SK-N-MC (cell line): ENCODE data around the gene GDF9.

Experiments used
- DNase-seq: peaks from one replicate; pipeline ENCODE4 v3.0.0-alpha.2; 2011; ENCODE audit warnings: low read depth, low spot score
- H3K27ac ChIP-seq: fragments of 200-600 bp; sonication (generic); 2 replicates; pipeline ENCODE4 v1.5.1; 2016; ENCODE audit warnings: mixed run types
- H3K36me3 ChIP-seq: fragments of 200-600 bp; sonication (generic); 2 replicates; pipeline ENCODE4 v1.6.1; 2017; ENCODE audit warnings: antibody characterized with exemption, low read length, mixed read lengths; ENCODE audit not compliant: insufficient read depth
- H3K4me3 ChIP-seq: fragments of 200-600 bp; sonication (generic); 2 replicates; pipeline ENCODE4 v1.5.1; 2016
- H3K9ac ChIP-seq: fragments of 200-600 bp; sonication (generic); 2 replicates; pipeline ENCODE4 v1.8.0; 2017; ENCODE audit warnings: mixed run types, mixed read lengths; ENCODE audit not compliant: insufficient read length
- H3K9me3 ChIP-seq: fragments of 200-600 bp; sonication (generic); 2 replicates; pipeline ENCODE4 v1.6.1; 2017; ENCODE audit warnings: low read depth, mild to moderate bottlenecking, antibody characterized with exemption, low read length, moderate library complexity, mixed read lengths
- EZH2 ChIP-seq: fragments of 200-600 bp; sonication (generic); IDR thresholded peaks from one replicate; pipeline ENCODE4 v1.6.1; 2017; ENCODE audit warnings: antibody characterized with exemption
- FOXP2 ChIP-seq: optimal IDR thresholded peaks from 2 replicates; pipeline ENCODE3; 2011; ENCODE audit warnings: mild to moderate bottlenecking, moderate library complexity; ENCODE audit not compliant: insufficient read depth; ENCODE audit errors: extremely low read length, control extremely low read depth
- POLR2AphosphoS5 ChIP-seq: IDR thresholded peaks from 2 replicates; pipeline ENCODE4 v1.6.1; 2012; ENCODE audit warnings: mild to moderate bottlenecking, low read depth, low read length, borderline replicate concordance

Gene GDF9

DNA sequence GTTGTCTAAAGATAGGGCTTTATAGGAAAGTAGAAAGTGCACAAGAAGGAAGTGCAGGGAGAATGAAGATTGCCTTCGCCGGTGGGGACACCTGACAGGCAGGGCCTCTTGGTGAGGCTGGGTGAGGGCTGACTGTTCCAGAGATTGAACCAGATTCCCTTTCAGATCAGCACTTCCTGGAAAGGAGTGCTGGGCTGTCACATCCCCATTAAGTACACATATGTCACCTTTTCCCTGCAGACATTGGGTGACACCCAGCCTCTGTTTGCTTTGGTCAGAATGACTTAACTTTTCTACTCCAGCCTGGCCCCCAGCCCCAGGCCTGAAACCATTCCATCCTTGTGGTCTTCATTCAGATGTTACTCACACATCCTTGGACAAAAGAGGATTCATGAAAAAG lies 28.4 kb downstream of the GDF9 start:
- TF ChIP-seq EZH2 (no peak), POLR2AphosphoS5 (no peak), FOXP2 (no peak)
- Histone ChIP-seq H3K36me3 (no peaks in the 10 kb centered on the region), H3K27ac (no peak overlapping the region)

GRCh38 chr5:132836852-132837251 lies 29.4 kb downstream of the GDF9 start:
- DNase-seq = no peak
- H3K27ac ChIP-seq = no peak overlapping the region
- no peaks in the 10 kb centered on the region for H3K36me3 ChIP-seq
- TF ChIP-seq POLR2AphosphoS5 (no peak), FOXP2 (no peak), EZH2 (no peak)
- no peak overlapping the region for H3K9ac ChIP-seq
- H3K9me3 ChIP-seq = no peaks in the 10 kb centered on the region
- no peak overlapping the region for H3K4me3 ChIP-seq

More for the DNA sequence above, 28.4 kb downstream of the GDF9 start:
- H3K4me3 ChIP-seq = no peak overlapping the region
- no peaks in the 10 kb centered on the region for H3K9me3 ChIP-seq
- DNase-seq = no peak
- no peak overlapping the region for H3K9ac ChIP-seq

- DNase-seq = no peak
- no peak overlapping the region for H3K9ac ChIP-seq
- H3K36me3 ChIP-seq = no peaks in the 10 kb centered on the region
- no peaks in the 10 kb centered on the region for H3K9me3 ChIP-seq
- no peak overlapping the region for H3K27ac ChIP-seq
- H3K4me3 ChIP-seq = no peak overlapping the region
- TF ChIP-seq POLR2AphosphoS5 (no peak), EZH2 (no peak), FOXP2 (no peak)
Measured at GRCh38 chr5:132834057-132834456, 32.2 kb downstream of the GDF9 start.

DNA sequence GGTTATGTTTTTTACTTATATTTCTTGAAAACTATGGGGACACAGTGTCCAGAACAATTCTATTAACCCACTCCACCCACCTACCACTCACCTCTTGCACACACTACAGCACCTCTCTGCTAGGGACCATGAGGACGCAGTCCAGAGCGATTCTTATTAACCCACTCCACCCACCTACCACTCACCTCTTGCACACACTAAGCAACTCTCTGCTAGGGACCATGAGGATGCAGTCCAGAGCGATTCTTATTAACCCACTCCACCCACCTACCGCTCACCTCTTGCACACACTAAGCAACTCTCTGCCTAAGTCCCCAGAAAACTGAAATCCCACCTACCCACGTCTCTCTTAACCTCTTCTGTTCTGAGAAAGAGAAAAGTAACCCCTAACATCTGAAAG lies 33.7 kb downstream of the GDF9 start:
- no peak overlapping the region for H3K9ac ChIP-seq
- H3K27ac ChIP-seq = no peak overlapping the region
- TF ChIP-seq EZH2 = no peak
- TF ChIP-seq POLR2AphosphoS5 = no peak
- TF ChIP-seq FOXP2 = no peak
- no peak for DNase-seq
- H3K36me3 ChIP-seq = no peaks in the 10 kb centered on the region
- H3K4me3 ChIP-seq = no peak overlapping the region
- H3K9me3 ChIP-seq = no peaks in the 10 kb centered on the region

DNA sequence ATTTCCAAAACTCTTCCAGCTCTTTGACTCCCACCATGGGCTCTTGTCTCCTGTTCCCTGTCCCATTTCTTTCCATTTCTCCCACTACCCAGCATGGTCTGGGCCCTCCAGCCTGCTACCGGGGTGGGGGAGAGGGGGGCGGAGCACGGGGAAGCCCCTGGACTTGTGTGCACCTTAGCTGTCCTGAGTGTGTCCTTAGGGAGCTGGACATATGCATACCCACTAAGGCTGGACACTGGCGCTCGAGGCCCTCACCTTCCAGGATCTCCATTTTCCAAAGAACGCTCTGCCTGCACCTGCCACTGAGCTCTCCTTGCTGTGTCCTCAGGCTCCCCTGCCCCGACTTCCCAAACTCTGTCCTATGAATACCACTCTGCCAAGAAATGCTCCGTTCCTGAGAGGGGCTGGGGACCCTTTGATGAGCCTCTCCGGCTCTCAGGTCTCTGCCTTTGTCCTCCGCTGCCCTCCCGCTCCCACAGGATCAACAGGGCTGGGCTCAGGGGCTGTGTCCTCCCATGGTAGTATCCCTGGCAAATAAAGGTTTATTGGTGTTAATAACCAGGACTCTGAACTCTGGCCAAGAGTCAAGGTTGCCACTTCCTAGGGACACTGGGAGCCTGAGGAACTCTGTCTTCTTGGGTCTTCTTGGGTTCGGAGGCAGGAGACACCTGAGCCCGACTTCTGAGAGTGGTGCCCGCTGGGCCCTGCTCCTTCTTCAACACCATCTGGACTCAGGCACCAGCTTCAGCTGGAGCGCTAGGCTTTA lies 35.0 kb downstream of the GDF9 start:
- Histone ChIP-seq H3K9ac (no peak overlapping the region), H3K27ac (no peak overlapping the region), H3K36me3 (no peaks in the 10 kb centered on the region), H3K4me3 (no peak overlapping the region), H3K9me3 (no peaks in the 10 kb centered on the region)
- DNase-seq = no peak
- no peak for TF ChIP-seq FOXP2

DNA sequence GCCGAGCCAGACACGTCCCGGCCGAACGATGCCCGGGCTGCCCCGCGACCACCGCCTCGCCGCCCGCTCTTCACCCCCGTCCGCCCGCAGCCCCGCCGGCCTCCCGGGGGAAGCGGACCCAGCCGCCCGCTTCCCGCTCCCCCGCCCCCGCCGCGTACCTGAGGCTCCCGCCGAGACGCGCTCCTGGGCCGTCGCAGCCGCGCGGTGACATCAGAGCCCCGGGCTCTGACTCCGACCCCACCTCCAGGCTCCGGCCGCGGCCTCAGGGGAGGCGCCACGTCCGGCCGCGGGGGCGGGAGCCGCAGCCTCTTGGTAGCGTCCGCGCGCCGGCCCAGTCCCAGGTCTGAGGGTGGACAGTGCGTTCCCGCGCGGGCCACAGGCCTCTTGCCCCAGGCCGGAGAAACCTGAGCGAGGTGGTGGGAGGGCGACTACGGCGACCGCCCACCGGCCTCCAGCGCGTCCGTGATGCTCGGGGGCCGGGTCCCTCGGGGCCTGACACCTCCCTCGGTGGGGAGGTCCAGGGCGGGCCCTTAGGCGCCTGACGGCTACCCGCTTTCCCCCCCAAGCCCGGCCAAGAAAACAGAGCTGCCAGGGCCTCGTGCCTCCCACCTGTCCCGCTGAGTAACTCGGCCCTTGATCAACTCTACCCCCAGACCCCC lies 35.7 kb downstream of the GDF9 start, which contains the start of gene SHROOM1:
TSS of gene SHROOM1 (minus strand) at position 212 of the 659 bp plus-strand sequence. CDS start 4,507 bp downstream, outside the sequence.
- H3K9ac ChIP-seq = peak within 1 kb of the TSS; percentile 69
- no peak for TF ChIP-seq EZH2
- no peak for TF ChIP-seq FOXP2
- no peak for TF ChIP-seq POLR2AphosphoS5
- peak within 1 kb of the TSS; percentile 85 for H3K4me3 ChIP-seq
- H3K36me3 ChIP-seq = no peaks in the 10 kb centered on the region
- DNase-seq = no peak
- no peak within 1 kb of the TSS for H3K27ac ChIP-seq
- H3K9me3 ChIP-seq = no peaks in the 10 kb centered on the region

DNA sequence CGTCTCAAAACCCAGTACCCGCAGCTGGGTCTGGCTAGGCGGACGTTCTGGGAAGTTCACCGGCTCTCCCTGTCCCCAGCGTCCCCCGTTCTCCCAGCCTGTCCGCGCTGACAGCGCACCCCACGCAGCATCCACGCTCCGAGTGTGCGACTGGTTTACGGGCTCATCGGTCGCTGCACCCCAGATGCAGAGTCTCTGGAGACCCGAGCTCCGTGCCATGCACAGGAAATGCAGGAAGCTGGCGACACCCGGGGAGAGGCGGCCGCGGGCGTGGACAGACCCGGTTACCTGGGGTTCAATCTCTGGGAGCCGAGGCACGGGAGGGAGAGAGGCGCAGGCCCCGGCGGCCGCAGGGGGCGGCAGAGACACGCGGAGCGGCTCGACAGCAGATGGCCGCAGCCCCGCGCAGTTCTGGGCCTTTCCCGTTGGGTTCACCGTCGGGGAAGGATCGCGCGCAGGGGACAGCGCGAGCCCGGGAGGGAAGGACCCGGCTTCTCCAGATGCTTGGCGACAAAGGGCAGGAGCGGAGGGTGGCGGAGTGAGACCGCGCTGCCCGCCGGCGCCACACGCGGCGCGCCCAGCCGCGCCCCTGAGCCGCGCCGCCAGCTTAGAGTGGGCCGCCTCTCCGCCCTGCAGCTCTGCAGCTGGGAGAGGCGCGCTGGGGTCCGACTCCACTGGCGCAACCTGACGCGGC lies 36.4 kb downstream of the GDF9 start:
- DNase-seq = no peak
- Histone ChIP-seq H3K27ac (no peak overlapping the region), H3K9ac (peak overlapping the region; percentile 69), H3K36me3 (no peaks in the 10 kb centered on the region), H3K9me3 (no peaks in the 10 kb centered on the region), H3K4me3 (peak overlapping the region; percentile 85)
- no peak for TF ChIP-seq FOXP2
- TF ChIP-seq POLR2AphosphoS5 = no peak
- no peak for TF ChIP-seq EZH2

GRCh38 chr5:132828846-132829494 lies 37.3 kb downstream of the GDF9 start:
- Histone ChIP-seq H3K36me3 (no peaks in the 10 kb centered on the region), H3K4me3 (no peak overlapping the region), H3K27ac (no peak overlapping the region), H3K9ac (no peak overlapping the region), H3K9me3 (no peaks in the 10 kb centered on the region)
- DNase-seq = no peak
- TF ChIP-seq POLR2AphosphoS5 (no peak), FOXP2 (no peak)
